Ishikawa (cell line): Measurements from ENCODE around the gene KCNJ1.

Experiments used
- CREB1 ChIP-seq: IDR thresholded peaks from 2 replicates; pipeline ENCODE4 v1.6.1; 2012; ENCODE audit warnings: low read depth
- EP300 ChIP-seq: IDR thresholded peaks from 2 replicates; pipeline ENCODE4 v1.6.1; 2012; ENCODE audit warnings: borderline replicate concordance
- TCF12 ChIP-seq: IDR thresholded peaks from 2 replicates; pipeline ENCODE4 v1.6.1; 2012; ENCODE audit warnings: low read depth

DNA sequence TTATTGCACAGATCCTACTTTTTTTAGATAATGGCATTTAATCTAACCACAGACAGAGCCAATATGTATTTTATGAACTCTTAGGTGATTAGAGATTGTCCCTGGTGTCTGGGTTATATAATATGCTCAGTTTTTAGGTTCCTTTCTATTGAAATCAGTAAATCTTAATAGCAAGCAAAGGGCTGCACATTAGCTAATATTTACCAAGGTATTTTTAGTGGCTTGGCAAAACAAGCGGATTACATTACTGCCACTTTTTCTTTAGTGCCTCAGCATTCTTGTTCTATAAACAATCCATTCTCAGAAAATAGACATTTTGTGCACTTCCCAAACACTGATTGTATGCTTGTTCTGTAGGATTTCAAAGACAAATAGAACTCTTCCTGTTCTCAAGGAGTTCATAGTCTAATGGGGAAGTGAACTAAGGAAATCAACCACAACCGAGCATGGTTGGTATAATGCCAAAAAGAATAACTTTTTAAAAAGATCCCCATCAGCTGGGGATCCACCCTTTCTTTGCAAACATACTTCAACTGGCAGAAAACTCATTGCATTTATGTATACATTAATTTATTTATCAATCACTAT is 23.8 kb downstream of the KCNJ1 start:
- TF ChIP-seq EP300: no peak
- TF ChIP-seq TCF12: no peak
- TF ChIP-seq CREB1: no peak
